Measurements from ENCODE around the gene ITIH1. TPM values are rescaled to one million over a fixed set of nuclear protein-coding genes. Genes with fewer than 3 reads are reported as not detected.

Gene ITIH1
- total RNA-seq, 1 experiment from 2014 or later = not detected

DNA sequence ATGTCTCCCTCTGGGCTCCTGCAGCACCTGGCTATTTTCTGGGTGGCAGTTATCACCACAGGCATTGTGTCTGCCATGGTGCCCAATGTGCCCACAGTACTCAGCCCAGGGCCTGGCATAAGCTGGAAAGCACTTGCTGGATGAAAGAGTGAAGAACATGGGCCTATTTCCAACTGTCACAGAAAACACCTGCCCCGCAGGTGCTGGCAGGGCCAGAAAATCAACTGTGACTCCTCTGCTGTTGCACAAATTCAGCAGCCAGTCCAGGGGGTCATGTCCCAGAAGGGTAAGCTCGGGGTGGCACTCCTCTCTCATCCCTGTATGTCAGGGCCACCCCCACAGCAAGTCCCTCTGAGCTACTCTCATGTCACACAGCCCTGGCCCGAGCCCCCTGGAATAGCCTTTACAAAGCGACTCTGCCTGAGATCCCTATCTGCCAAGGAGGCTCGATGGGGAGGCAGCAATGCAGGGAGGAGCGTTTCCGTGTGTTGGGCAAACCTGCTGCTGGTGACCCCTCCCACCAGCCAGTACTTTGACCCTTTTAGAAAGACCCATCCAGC lies 34.1 kb downstream of the ITIH1 start:
- TF ChIP-seq, protein P1, sequence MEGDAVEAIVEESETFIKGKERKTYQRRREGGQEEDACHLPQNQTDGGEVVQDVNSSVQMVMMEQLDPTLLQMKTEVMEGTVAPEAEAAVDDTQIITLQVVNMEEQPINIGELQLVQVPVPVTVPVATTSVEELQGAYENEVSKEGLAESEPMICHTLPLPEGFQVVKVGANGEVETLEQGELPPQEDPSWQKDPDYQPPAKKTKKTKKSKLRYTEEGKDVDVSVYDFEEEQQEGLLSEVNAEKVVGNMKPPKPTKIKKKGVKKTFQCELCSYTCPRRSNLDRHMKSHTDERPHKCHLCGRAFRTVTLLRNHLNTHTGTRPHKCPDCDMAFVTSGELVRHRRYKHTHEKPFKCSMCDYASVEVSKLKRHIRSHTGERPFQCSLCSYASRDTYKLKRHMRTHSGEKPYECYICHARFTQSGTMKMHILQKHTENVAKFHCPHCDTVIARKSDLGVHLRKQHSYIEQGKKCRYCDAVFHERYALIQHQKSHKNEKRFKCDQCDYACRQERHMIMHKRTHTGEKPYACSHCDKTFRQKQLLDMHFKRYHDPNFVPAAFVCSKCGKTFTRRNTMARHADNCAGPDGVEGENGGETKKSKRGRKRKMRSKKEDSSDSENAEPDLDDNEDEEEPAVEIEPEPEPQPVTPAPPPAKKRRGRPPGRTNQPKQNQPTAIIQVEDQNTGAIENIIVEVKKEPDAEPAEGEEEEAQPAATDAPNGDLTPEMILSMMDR (conservative IDR thresholded peaks at IDR 0.05) = no peak
- Histone ChIP-seq H3K9me3 (ENCODE audit: control insufficient read depth, low read depth, low read length) (no peaks in the 10 kb centered on the region), H4K91ac (ENCODE audit: insufficient read length, low read depth, low read length) (no peak overlapping the region), H3K79me2 (ENCODE audit: insufficient read depth, low read length) (no peaks in the 10 kb centered on the region), H3K23ac (ENCODE audit: insufficient read length, low read depth, low read length) (no peak overlapping the region), H3K27me3 (ENCODE audit: insufficient read depth, low read length) (no peaks in the 10 kb centered on the region), H2BK5ac (ENCODE audit: insufficient read length, low read length) (no peak overlapping the region), H3K18ac (ENCODE audit: insufficient read length, low read depth, low read length) (no peak overlapping the region), H3K27ac (ENCODE audit: insufficient read length, low read depth, low read length) (no peak overlapping the region), H2BK15ac (ENCODE audit: low read depth, low read length) (no peak overlapping the region; the same call in 1 of the 2 replicates), H3K79me1 (ENCODE audit: insufficient read depth, low read depth, low read length, poor library complexity, severe bottlenecking) (no peaks in the 10 kb centered on the region), H3K4me2 (ENCODE audit: insufficient read depth, insufficient read length, low read length) (no peak overlapping the region), H3K14ac (ENCODE audit: insufficient read depth, low read length) (no peak overlapping the region), H2BK120ac (ENCODE audit: low read depth, low read length, poor library complexity, severe bottlenecking) (no peak overlapping the region), H4K20me1 (ENCODE audit: control insufficient read depth, insufficient read depth, insufficient read length) (no peaks in the 10 kb centered on the region), H2BK12ac (ENCODE audit: insufficient read length, low read depth, low read length) (no peak overlapping the region), H2AFZ (ENCODE audit: low read length) (no peak overlapping the region), H3K4me1 (ENCODE audit: insufficient read depth, low read length) (no peaks in the 10 kb centered on the region), H4K5ac (ENCODE audit: insufficient read length, low read depth, low read length) (no peak overlapping the region), H3K56ac (ENCODE audit: insufficient read length, low read depth, low read length) (no peak overlapping the region), H4K8ac (replicated peaks; ENCODE audit: insufficient read length, low read depth, low read length) (no peak overlapping the region), H2AK5ac (ENCODE audit: insufficient read length, low read length) (no peak overlapping the region), H3T11ph (ENCODE audit: low read length) (no peak overlapping the region), H2BK20ac (ENCODE audit: low read depth, low read length, poor library complexity, severe bottlenecking) (no peak overlapping the region), H3K23me2 (ENCODE audit: insufficient read length, low read depth, low read length, poor library complexity, severe bottlenecking) (no peaks in the 10 kb centered on the region), H3K4ac (ENCODE audit: low read depth, low read length) (no peak overlapping the region), H3K9ac (ENCODE audit: extremely low read depth, insufficient read length, low read length) (no peak overlapping the region)
- no peak for DNase-seq
- Mint-ChIP-seq H3K4me3 (no peak overlapping the region), H3K4me1 (no peaks in the 10 kb centered on the region), H3K9me3 (no peaks in the 10 kb centered on the region), H3K27ac (peak overlapping the region in 1 of 3 experiments; percentile 74; a peak in 1 of 7 replicates), H3K27me3 (ENCODE audit: low read depth) (peaks cover 12% of the 10 kb centered on the region), H3K36me3 (ENCODE audit: insufficient read depth in 1 of 3, low read depth in 3 of 3) (no peaks in the 10 kb centered on the region; a peak in 1 of 7 replicates)
- no CpG with 5 or more reads among the region's 7 CpGs for WGBS (ENCODE audit: extremely low coverage, insufficient read length, low lambda C conversion rate)
